T-helper 17 cell (primary cell): ENCODE measurements around the gene FBXO7. TPM values are rescaled to one million over a fixed set of nuclear protein-coding genes. Genes with fewer than 3 reads are reported as not detected.

Source experiments
- ATAC-seq: fragments of 150-1000 bp; cut with Tn5 transposase; 2 replicates; pipeline ENCODE4 v1.10.0; 2021; ENCODE audit warnings: mild to moderate bottlenecking, moderate library complexity
- DNase-seq, 3 donors: peaks; one replicate each; pipeline versions ENCODE4 v3.0.0 to v3.0.0-alpha.2; 2020 to 2021
- H3K9me3 ChIP-seq: one replicate; pipeline ENCODE4 v1.7.0; 2013; ENCODE audit warnings: low read length, mild to moderate bottlenecking; ENCODE audit not compliant: control insufficient read depth, poor library complexity, severe bottlenecking
- H3K27ac Mint-ChIP-seq: one replicate; pipeline ENCODE4 v1.8.0; 2022; ENCODE audit warnings: mild to moderate bottlenecking, moderate library complexity, mixed read lengths
- H3K27me3 Mint-ChIP-seq: one replicate; pipeline ENCODE4 v1.8.0; 2022; ENCODE audit warnings: mixed read lengths
- H3K36me3 Mint-ChIP-seq: one replicate; pipeline ENCODE4 v1.8.0; 2022; ENCODE audit warnings: low read depth, mixed read lengths
- H3K4me1 Mint-ChIP-seq: one replicate; pipeline ENCODE4 v1.8.0; 2022; ENCODE audit warnings: mild to moderate bottlenecking, mixed read lengths
- H3K4me3 Mint-ChIP-seq: one replicate; pipeline ENCODE4 v1.8.0; 2022; ENCODE audit warnings: mild to moderate bottlenecking, moderate library complexity, mixed read lengths
- total RNA-seq, 4 donors: library from RNA in 2 of 4; stranded (reverse) in 2 of 4; gene quantifications; one replicate each; pipeline ENCODE4 v1.2.3 and lab custom pipeline; 2022 to 2026

The FBXO7 gene
- 100 to 1,000 TPM; 122 to 133 TPM for total RNA-seq
- 156 to 226 reads per million in 2 donors for total RNA-seq (lab: John Stamatoyannopoulos, UW)

- no peaks in the 10 kb centered on the region for H3K36me3 Mint-ChIP-seq
- H3K27ac Mint-ChIP-seq, result no peak within 1 kb of the TSS
- ATAC-seq, result peak; percentile 86
- no peaks in the 10 kb centered on the region for H3K9me3 ChIP-seq
- H3K4me1 Mint-ChIP-seq, result peaks cover 25% of the 10 kb centered on the region
- DNase-seq, result peak; percentile 79 to 85 (median 81)
- H3K27me3 Mint-ChIP-seq, result no peaks in the 10 kb centered on the region
- peak within 1 kb of the TSS; percentile 93 for H3K4me3 Mint-ChIP-seq
These were observed at the start of gene FBXO7 for GRCh38 chr22:32474635-32475467. FBXO7 (plus strand) TSS chr22:32474811; CDS start chr22:32475003, 192 bp downstream.

GRCh38 chr22:32426881-32427280 is 47.7 kb upstream of the FBXO7 start:
- H3K27me3 Mint-ChIP-seq, result peaks cover 56% of the 10 kb centered on the region
- peaks cover 3% of the 10 kb centered on the region for H3K36me3 Mint-ChIP-seq
- ATAC-seq (no peak), DNase-seq (no peak)
- no peaks in the 10 kb centered on the region for H3K4me1 Mint-ChIP-seq
- H3K27ac Mint-ChIP-seq, result no peak overlapping the region
- no peaks in the 10 kb centered on the region for H3K9me3 ChIP-seq
- H3K4me3 Mint-ChIP-seq, result no peak overlapping the region

GRCh38 chr22:32430352-32430751 is 44.3 kb upstream of the FBXO7 start:
- no peaks in the 10 kb centered on the region for H3K36me3 Mint-ChIP-seq
- ATAC-seq (no peak), DNase-seq (no peak)
- H3K27ac Mint-ChIP-seq, result no peak overlapping the region
- H3K4me1 Mint-ChIP-seq, result no peaks in the 10 kb centered on the region
- no peak overlapping the region for H3K4me3 Mint-ChIP-seq
- no peaks in the 10 kb centered on the region for H3K9me3 ChIP-seq
- peaks cover 49% of the 10 kb centered on the region for H3K27me3 Mint-ChIP-seq

GRCh38 chr22:32444068-32444467 is 30.5 kb upstream of the FBXO7 start:
- H3K27ac Mint-ChIP-seq, result no peak overlapping the region
- H3K9me3 ChIP-seq, result no peaks in the 10 kb centered on the region
- ATAC-seq (no peak), DNase-seq (no peak)
- H3K4me3 Mint-ChIP-seq, result no peak overlapping the region
- no peaks in the 10 kb centered on the region for H3K4me1 Mint-ChIP-seq
- peaks cover 16% of the 10 kb centered on the region for H3K27me3 Mint-ChIP-seq
- no peaks in the 10 kb centered on the region for H3K36me3 Mint-ChIP-seq

GRCh38 chr22:32446321-32446720 is 28.3 kb upstream of the FBXO7 start:
- Mint-ChIP-seq H3K36me3 (no peaks in the 10 kb centered on the region), H3K4me3 (no peak overlapping the region), H3K27me3 (peaks cover 16% of the 10 kb centered on the region), H3K27ac (no peak overlapping the region), H3K4me1 (no peaks in the 10 kb centered on the region)
- ATAC-seq (no peak), DNase-seq (no peak)
- no peaks in the 10 kb centered on the region for H3K9me3 ChIP-seq

- no peaks in the 10 kb centered on the region for H3K9me3 ChIP-seq
- no peaks in the 10 kb centered on the region for H3K36me3 Mint-ChIP-seq
- H3K27ac Mint-ChIP-seq, result no peak overlapping the region
- no peaks in the 10 kb centered on the region for H3K4me1 Mint-ChIP-seq
- DNase-seq (no peak), ATAC-seq (no peak)
- no peak overlapping the region for H3K4me3 Mint-ChIP-seq
- peaks cover 24% of the 10 kb centered on the region for H3K27me3 Mint-ChIP-seq
These were observed 25.6 kb upstream of the FBXO7 start for GRCh38 chr22:32448980-32449379.

- Mint-ChIP-seq H3K4me1 (peaks cover 3% of the 10 kb centered on the region), H3K27ac (no peak overlapping the region), H3K4me3 (no peak overlapping the region), H3K36me3 (peaks cover 21% of the 10 kb centered on the region), H3K27me3 (peaks cover 83% of the 10 kb centered on the region)
- DNase-seq, result no peak
- ATAC-seq, result no peak
- H3K9me3 ChIP-seq, result no peaks in the 10 kb centered on the region
These were observed 17.6 kb upstream of the FBXO7 start for GRCh38 chr22:32457031-32457430.

GRCh38 chr22:32462452-32462851 is 12.2 kb upstream of the FBXO7 start:
- DNase-seq, result no peak
- Mint-ChIP-seq H3K4me1 (peaks cover 4% of the 10 kb centered on the region), H3K27me3 (peaks cover 76% of the 10 kb centered on the region), H3K27ac (no peak overlapping the region), H3K4me3 (no peak overlapping the region), H3K36me3 (peaks cover 20% of the 10 kb centered on the region)
- no peaks in the 10 kb centered on the region for H3K9me3 ChIP-seq
- ATAC-seq, result no peak

GRCh38 chr22:32465661-32466060 is 8.9 kb upstream of the FBXO7 start:
- Mint-ChIP-seq H3K4me3 (no peak overlapping the region), H3K36me3 (peaks cover 11% of the 10 kb centered on the region), H3K27me3 (peaks cover 50% of the 10 kb centered on the region), H3K4me1 (peaks cover 4% of the 10 kb centered on the region), H3K27ac (no peak overlapping the region)
- DNase-seq (no peak), ATAC-seq (no peak)
- no peaks in the 10 kb centered on the region for H3K9me3 ChIP-seq

GRCh38 chr22:32466496-32466895 is 8.1 kb upstream of the FBXO7 start:
- Mint-ChIP-seq H3K27ac (no peak overlapping the region), H3K4me3 (no peak overlapping the region), H3K27me3 (peaks cover 42% of the 10 kb centered on the region), H3K36me3 (peaks cover 4% of the 10 kb centered on the region), H3K4me1 (peaks cover 4% of the 10 kb centered on the region)
- ATAC-seq (no peak), DNase-seq (no peak)
- no peaks in the 10 kb centered on the region for H3K9me3 ChIP-seq

GRCh38 chr22:32469799-32470212 is 4.8 kb upstream of the FBXO7 start:
- H3K9me3 ChIP-seq, result no peaks in the 10 kb centered on the region
- H3K27ac Mint-ChIP-seq, result no peak overlapping the region
- peaks cover 21% of the 10 kb centered on the region for H3K27me3 Mint-ChIP-seq
- DNase-seq (no peak), ATAC-seq (no peak)
- peaks cover 4% of the 10 kb centered on the region for H3K36me3 Mint-ChIP-seq
- H3K4me1 Mint-ChIP-seq, result peaks cover 11% of the 10 kb centered on the region
- no peak overlapping the region for H3K4me3 Mint-ChIP-seq

- H3K27ac Mint-ChIP-seq, result no peak overlapping the region
- H3K36me3 Mint-ChIP-seq, result no peaks in the 10 kb centered on the region
- peaks cover 16% of the 10 kb centered on the region for H3K4me1 Mint-ChIP-seq
These were observed 1.1 kb upstream of the FBXO7 start for GRCh38 chr22:32473388-32473952.

GRCh38 chr22:32475468-32476010 is 928 bp downstream of the FBXO7 start:
- no peaks in the 10 kb centered on the region for H3K9me3 ChIP-seq
- DNase-seq (no peak), ATAC-seq (peak; percentile 15)
- Mint-ChIP-seq H3K4me3 (peak overlapping the region; percentile 93), H3K27me3 (no peaks in the 10 kb centered on the region), H3K27ac (no peak overlapping the region), H3K36me3 (peaks cover 3% of the 10 kb centered on the region), H3K4me1 (peaks cover 32% of the 10 kb centered on the region)

More at GRCh38 chr22:32473388-32473952, 1.1 kb upstream of the FBXO7 start:
- ATAC-seq (no peak), DNase-seq (peak in 1 of 3 donors; percentile 21)
- no peaks in the 10 kb centered on the region for H3K9me3 ChIP-seq
- Mint-ChIP-seq H3K4me3 (peak overlapping the region; percentile 93), H3K27me3 (no peaks in the 10 kb centered on the region)
